K562 (cell line): ENCODE data around the gene RPS19BP1. TPM values are rescaled to one million over a fixed set of nuclear protein-coding genes. Genes with fewer than 3 reads are reported as not detected.

Experiments
- CGGBP1 ChIP-seq: fragments of 250-450 bp; sonication (Bioruptor Pico); IDR thresholded peaks from 2 replicates; pipeline ENCODE4 v1.9.0; 2021; ENCODE audit warnings: mild to moderate bottlenecking
- RBM34 ChIP-seq: fragments of 200-400 bp; formaldehyde crosslinking; IDR thresholded peaks from 2 replicates; pipeline ENCODE4 v1.6.1; 2018; ENCODE audit warnings: low read length, borderline replicate concordance; ENCODE audit not compliant: insufficient read depth
- SMAD4 ChIP-seq: fragments of 250-450 bp; sonication (Bioruptor Pico); conservative IDR thresholded peaks from 2 replicates; pipeline ENCODE4 v1.8.0; 2021; ENCODE audit warnings: inconsistent platforms, mild to moderate bottlenecking, moderate library complexity
- SMC3 ChIP-seq: conservative IDR thresholded peaks from 2 replicates; pipeline ENCODE4 v1.6.1; 2011; ENCODE audit warnings: low read depth, low read length, improper control_type of control experiment; ENCODE audit not compliant: insufficient read depth
- SNIP1 ChIP-seq: fragments of 450-650 bp; IDR thresholded peaks from 2 replicates; pipeline ENCODE4 v1.7.1; 2017; ENCODE audit warnings: low read depth, mild to moderate bottlenecking
- SREBF2 ChIP-seq: sonication (generic); formaldehyde crosslinking; IDR thresholded peaks from 2 replicates; pipeline ENCODE4 v1.4.0; 2020; ENCODE audit warnings: mild to moderate bottlenecking, missing genetic modification reagents
- STAG1 ChIP-seq: sonication (generic); formaldehyde crosslinking; IDR thresholded peaks from 2 replicates; pipeline ENCODE4 v1.5.0; 2020; ENCODE audit warnings: missing genetic modification reagents, borderline replicate concordance
- TEAD1 ChIP-seq, 2 experiments: fragments of 450-650 bp in 1 of 2; sonication (generic) in 1 of 2; formaldehyde crosslinking; IDR thresholded peaks; 2 replicates each; pipeline versions ENCODE4 v1.4.0 to v1.8.0; 2020 to 2022; ENCODE audit warnings: mild to moderate bottlenecking in 2 of 2, missing genetic modification reagents in 1 of 2
- TOE1 ChIP-seq, 2 experiments: fragments of 450-650 bp in 1 of 2; sonication (generic) in 1 of 2; formaldehyde crosslinking in 1 of 2; IDR thresholded peaks; 2 replicates each; pipeline versions ENCODE4 v1.7.1 to v1.8.0; 2016 to 2022; ENCODE audit warnings: borderline replicate concordance in 2 of 2, mild to moderate bottlenecking in 2 of 2, antibody characterized with exemption in 1 of 2, inconsistent platforms in 1 of 2, low read depth in 1 of 2, missing genetic modification reagents in 1 of 2, moderate library complexity in 1 of 2
- ZBTB17 ChIP-seq: fragments of 450-650 bp; formaldehyde crosslinking; IDR thresholded peaks from 2 replicates; pipeline ENCODE4 v1.4.0; 2020; ENCODE audit warnings: mild to moderate bottlenecking
- ZBTB7A ChIP-seq: IDR thresholded peaks from 2 replicates; pipeline ENCODE4 v1.6.1; 2011; ENCODE audit warnings: low read depth, mild to moderate bottlenecking, low read length, moderate library complexity, borderline replicate concordance; ENCODE audit not compliant: control insufficient read depth
- ZSCAN32 ChIP-seq: fragments of 450-650 bp; formaldehyde crosslinking; IDR thresholded peaks from 2 replicates; pipeline ENCODE4 v1.4.0; 2020; ENCODE audit warnings: mild to moderate bottlenecking, moderate library complexity
- polyA plus RNA-seq, 8 experiments: library from polyadenylated mRNA; depleted of rRNA in 4 of 8; stranded (reverse) in 5 of 8; unstranded in 3 of 8; fragments of >200 nt; fragmentation: Nextera tagmentation in 2 of 8; fragmentation: Illumina TruSeq in 1 of 8; extraction: Ambion mirVana in 2 of 8; extraction: Trizol in 1 of 8; gene quantifications; 2 replicates each; pipeline versions ENCODE4 v1.2.1 to v1.2.3, GENCODE V29; 2011 to 2014; ENCODE audit warnings: inconsistent platforms in 1 of 8, missing spikeins in 1 of 8
- total RNA-seq, 7 experiments: library from RNA; depleted of rRNA in 6 of 7; stranded (reverse); fragments of >200 nt in 6 of 7; fragmentation: Illumina TruSeq in 2 of 7; extraction: Trizol in 2 of 7; gene quantifications; 2 replicates each; pipeline versions ENCODE4 v1.2.1 to v1.2.3, GENCODE V29; 2011 to 2021; ENCODE audit warnings: low replicate concordance in 1 of 7
- TF ChIP-seq, protein P1 (sequence below), 2 experiments: fragments of 450-650 bp; formaldehyde crosslinking in 1 of 2; IDR thresholded peaks; 2 replicates each; pipeline versions ENCODE4 v1.4.0 to v1.6.1; 2014 to 2020; ENCODE audit warnings: mild to moderate bottlenecking in 2 of 2, borderline replicate concordance in 1 of 2, low read depth in 1 of 2
- TF ChIP-seq, protein P2 (sequence below), 2 experiments: IDR thresholded peaks; 2 replicates each; pipeline ENCODE4 v1.6.1; 2012; ENCODE audit warnings: improper control_type of control experiment in 2 of 2, low read depth in 2 of 2, low read length in 2 of 2, borderline replicate concordance in 1 of 2

Gene RPS19BP1
- total and polyA plus RNA-seq, 9 of the 15 experiments (the other 6 are each of a cell fraction or from before 2014, with no cell fraction given) = 3.0 to 223 (median 84.3) TPM

- TF ChIP-seq, protein P1, sequence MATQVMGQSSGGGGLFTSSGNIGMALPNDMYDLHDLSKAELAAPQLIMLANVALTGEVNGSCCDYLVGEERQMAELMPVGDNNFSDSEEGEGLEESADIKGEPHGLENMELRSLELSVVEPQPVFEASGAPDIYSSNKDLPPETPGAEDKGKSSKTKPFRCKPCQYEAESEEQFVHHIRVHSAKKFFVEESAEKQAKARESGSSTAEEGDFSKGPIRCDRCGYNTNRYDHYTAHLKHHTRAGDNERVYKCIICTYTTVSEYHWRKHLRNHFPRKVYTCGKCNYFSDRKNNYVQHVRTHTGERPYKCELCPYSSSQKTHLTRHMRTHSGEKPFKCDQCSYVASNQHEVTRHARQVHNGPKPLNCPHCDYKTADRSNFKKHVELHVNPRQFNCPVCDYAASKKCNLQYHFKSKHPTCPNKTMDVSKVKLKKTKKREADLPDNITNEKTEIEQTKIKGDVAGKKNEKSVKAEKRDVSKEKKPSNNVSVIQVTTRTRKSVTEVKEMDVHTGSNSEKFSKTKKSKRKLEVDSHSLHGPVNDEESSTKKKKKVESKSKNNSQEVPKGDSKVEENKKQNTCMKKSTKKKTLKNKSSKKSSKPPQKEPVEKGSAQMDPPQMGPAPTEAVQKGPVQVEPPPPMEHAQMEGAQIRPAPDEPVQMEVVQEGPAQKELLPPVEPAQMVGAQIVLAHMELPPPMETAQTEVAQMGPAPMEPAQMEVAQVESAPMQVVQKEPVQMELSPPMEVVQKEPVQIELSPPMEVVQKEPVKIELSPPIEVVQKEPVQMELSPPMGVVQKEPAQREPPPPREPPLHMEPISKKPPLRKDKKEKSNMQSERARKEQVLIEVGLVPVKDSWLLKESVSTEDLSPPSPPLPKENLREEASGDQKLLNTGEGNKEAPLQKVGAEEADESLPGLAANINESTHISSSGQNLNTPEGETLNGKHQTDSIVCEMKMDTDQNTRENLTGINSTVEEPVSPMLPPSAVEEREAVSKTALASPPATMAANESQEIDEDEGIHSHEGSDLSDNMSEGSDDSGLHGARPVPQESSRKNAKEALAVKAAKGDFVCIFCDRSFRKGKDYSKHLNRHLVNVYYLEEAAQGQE (IDR thresholded peaks at IDR 0.05; ENCODE audit: borderline replicate concordance) = peak; percentile 63; the same call in 1 of the 2 replicates
- TF ChIP-seq, protein P1 (CRISPR knock-in tag; IDR thresholded peaks at IDR 0.05; ENCODE audit: low read depth) = no peak
- TF ChIP-seq RBM34 (no peak), SREBF2 (no peak), SNIP1 (no peak), ZBTB17 (CRISPR knock-in tag) (no peak), STAG1 (CRISPR knock-in tag) (peak; percentile 63; the same call in 1 of the 2 replicates), CGGBP1 (CRISPR knock-in tag) (no peak), SMC3 (0 out of 2 replicates have a peak, but pooled peaks have one; percentile 23), ZBTB7A (peak; percentile 72; the same call in 1 of the 2 replicates), TOE1 (IDR thresholded peaks at IDR 0.05; ENCODE audit: borderline replicate concordance) (no peak), TOE1 (CRISPR knock-in tag; IDR thresholded peaks at IDR 0.05; ENCODE audit: borderline replicate concordance, low read depth) (no peak), ZSCAN32 (CRISPR knock-in tag) (no peak), SMAD4 (CRISPR knock-in tag) (peak; percentile 61), TEAD1 (CRISPR knock-in tag; IDR thresholded peaks at IDR 0.05) (no peak)
- TF ChIP-seq, protein P2, sequence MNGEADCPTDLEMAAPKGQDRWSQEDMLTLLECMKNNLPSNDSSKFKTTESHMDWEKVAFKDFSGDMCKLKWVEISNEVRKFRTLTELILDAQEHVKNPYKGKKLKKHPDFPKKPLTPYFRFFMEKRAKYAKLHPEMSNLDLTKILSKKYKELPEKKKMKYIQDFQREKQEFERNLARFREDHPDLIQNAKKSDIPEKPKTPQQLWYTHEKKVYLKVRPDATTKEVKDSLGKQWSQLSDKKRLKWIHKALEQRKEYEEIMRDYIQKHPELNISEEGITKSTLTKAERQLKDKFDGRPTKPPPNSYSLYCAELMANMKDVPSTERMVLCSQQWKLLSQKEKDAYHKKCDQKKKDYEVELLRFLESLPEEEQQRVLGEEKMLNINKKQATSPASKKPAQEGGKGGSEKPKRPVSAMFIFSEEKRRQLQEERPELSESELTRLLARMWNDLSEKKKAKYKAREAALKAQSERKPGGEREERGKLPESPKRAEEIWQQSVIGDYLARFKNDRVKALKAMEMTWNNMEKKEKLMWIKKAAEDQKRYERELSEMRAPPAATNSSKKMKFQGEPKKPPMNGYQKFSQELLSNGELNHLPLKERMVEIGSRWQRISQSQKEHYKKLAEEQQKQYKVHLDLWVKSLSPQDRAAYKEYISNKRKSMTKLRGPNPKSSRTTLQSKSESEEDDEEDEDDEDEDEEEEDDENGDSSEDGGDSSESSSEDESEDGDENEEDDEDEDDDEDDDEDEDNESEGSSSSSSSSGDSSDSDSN (IDR thresholded peaks at IDR 0.05; ENCODE audit: borderline replicate concordance in 1 of 2, low read depth in 2 of 2, low read length in 2 of 2) = no peak
These were observed 24.7 kb upstream of the RPS19BP1 start (continued) for GRCh38 chr22:39556970-39557841.
